Stimulated activated CD8-positive, alpha-beta memory T cell treated with anti-CD3 and anti-CD28 coated beads, Interleukin-12 subunit alpha, Interleukin-12 subunit beta, amount 100 ng/mL, for 1 hour (primary cell): ENCODE data around the gene CCNI.
"Not testable (repeated sequence)": the region's sequence is repeated elsewhere in the genome, so short reads cannot be mapped to it uniquely, and the experiment has no call there.

ENCODE experiments used
- DNase-seq: peaks from one replicate; pipeline ENCODE4 v3.0.0-alpha.2; 2020; ENCODE audit warnings: low read depth

Gene CCNI

DNA sequence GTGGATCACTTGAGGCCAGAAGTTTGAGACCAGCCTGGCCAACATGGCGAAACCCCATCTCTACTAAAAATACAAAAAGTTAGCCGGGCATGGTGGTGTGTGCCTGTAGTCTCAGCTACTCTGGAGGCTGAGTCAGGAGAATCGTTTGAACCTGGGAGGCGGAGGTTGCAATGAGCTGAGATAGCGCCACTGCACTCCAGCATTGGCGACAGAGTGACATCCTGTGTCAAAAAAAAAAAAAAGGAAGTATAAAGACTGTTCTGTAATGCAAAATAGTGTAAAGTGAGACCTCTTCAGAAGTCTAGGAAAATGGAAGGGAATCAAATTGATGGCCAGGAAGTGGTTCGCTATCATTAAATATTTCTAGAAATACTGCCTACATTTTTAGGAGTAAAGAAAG, 5.0 kb upstream of the CCNI start:
- not testable (repeated sequence) for DNase-seq

DNA sequence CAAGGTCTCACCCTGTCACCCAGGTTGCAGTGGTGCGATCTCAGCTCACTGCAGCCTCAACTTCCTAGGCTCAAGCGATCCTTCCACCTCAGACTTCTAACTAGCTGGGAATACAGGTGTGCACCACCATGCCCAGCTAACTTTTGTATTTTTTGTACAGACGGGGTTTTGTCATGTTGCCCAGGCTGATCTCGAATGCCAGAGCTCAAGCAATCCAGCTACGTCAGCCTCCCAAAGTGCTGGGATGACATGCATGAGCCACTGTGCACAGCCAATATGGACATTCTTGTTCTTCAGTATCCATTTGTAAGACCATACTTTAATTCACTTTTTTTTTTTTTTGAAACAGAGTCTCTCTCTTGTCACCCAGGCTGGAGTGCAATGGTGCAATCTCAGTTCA, 3.5 kb upstream of the CCNI start:
- no peak for DNase-seq

DNA sequence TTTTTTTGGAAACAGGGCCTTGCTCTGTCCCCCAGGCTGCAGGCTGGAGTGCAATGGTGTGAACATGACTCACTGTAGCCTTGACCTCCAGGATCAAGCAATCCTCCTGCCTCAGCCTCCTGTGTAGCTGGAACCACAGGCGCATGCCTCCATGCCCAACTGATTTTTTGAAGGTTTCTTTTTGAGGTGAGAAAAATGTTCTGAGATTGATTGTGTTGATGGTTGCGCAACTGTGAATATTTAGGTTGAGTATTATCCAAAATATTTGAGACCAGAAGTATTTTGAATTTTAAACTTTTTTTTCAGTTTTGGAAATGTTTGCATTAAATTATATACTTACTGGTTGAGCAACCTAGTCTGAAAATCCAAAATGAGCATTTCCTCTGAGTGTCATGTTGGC, 2.6 kb upstream of the CCNI start:
- DNase-seq = no peak

DNA sequence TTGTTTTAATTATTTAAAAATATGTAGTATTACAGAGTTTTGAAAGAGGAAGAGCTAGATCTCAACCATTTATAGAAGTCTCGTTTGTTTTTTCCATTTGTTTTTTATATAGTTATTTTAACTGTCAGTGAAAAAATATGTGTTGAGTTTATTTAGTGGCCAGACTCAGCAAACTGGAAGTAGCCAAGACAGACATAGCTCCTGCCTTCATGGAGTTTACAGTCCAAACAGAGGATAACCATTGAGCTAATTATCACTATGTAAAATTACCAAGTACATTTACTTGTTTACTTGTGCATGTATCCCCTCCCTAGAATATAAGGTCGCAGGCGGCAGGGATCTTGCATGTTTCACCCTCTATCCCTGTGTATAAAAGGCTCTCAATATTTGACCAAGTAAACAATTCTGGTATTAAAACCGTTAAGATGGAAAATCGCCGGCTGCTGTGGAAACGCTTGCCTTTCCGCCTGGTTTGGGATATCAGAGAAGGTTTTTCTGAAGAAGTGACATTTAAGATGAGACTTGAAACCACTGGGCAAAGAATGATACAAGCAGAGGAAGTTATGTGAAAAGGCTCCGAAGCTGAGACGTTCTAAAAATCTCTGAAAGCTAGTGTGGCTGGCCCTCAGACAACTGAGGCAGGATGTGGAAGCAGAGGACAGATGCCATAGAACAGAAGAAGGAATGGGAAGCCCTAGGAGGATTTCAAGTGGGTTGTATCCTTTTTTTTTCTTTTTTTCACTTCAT, 1.3 kb upstream of the CCNI start:
- no peak for DNase-seq

DNA sequence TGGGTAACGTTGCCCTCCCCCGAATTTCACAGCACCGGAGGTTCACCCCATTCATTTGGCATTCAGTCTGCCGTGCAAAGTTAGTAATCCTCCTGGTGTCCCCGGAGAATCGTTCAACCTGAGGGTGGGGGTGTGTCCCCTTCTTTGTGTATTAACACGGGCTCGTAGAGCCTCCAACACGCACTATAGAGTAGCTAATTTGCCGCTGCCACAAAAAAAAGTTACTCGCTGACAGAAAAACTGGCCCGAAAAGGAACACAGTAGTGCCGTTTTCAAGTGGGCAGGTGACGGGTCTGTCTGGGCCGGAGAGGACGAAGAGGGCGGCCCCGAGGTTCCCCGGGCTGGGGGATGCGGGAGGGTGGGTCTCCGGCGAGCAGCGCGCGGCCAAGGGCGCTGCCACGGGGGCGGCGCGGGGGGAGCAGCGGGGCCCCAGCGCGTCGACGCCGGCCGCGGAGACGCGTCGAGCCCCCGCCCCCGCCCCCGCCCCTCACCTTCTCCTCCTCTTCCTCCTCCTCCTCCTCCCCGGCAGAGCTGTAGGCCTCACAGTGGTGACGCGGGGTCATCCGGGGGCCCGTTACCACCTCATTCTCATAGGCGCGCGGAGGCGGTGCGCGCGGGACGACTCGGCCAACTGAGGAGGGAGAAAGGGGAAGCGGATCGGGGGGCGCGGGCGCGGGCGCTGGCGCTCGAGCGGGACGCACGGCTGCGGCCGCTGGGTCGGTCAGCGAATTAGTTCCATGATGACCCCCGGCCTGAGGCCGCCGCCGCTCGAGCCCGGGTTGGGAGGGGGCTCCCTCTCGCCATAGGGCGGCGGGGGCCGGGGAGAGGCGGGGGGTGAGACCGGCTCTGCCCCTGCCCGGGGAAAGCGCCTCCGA, 571 bp downstream of the CCNI start:
- DNase-seq = peak; percentile 65

DNA sequence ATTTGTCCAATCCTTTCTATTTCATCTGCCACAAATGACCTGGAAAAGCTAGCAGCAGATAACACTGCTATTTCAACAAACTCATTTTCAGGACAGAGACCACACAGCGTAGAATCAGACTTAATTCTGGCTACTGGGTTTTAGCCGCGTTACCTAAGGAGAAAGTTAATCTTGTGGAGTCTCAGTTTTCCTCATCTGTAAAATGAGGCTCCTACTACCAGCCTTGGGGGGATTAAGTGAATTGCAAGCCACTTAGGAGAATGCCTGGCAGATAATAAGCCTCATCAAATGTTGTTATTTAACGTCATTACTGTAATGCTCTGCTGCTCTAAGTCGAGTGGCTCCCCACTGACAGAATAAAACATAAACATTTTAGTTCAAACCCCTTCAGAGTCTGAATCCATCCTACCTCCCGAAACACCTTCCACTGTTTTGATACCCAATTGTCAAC, 1.4 kb downstream of the CCNI start:
- no peak for DNase-seq

DNA sequence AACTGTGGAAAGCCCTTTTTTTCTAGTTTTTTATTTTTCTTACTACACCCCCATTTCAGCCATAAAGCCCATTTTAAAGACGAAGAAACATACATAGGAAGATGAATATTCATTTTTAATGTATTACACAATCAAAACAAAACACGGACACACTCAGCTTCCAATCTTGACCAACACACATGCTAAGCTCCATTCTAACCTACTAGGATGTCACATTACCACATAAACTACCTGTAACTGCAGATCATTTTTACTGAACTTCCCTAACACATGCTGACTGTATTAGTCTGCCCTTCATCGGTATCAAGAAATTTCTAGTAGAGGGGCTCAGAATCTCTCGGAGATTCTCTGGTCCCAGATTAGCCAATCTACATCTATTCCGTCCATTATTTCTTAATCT, 1.8 kb downstream of the CCNI start:
- no peak for DNase-seq

DNA sequence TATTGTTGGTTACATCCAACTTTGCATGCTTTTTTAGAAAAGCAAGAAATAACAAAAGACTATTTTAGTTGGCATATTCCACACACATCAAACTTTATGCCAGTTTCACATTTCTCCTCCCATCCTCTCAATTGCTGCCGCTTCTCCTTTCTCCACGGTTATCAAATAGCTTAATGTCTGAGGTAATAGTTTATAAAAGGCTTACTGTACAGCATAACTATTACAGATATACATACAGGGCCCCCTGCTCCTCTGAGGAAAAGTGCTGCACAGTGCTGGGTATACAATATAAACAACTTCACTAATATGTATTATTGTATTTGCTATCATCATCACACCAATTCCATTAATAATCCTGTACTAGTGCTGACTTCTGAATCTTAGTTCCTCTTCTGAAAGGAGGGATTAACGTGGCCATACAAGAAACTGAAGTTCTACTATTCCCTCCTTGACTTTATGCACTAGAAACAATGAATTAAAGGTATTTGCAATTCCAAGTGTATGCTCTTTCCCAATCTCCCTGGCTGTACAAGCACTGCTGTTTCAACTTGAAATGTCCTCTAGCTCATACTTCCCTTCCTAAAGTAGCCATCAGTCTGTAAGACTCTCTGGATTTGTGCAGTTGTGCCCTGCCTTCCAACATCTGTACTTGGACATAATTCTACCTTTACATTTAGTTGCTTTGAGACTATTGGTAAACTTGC, 2.5 kb downstream of the CCNI start:
- DNase-seq = no peak

DNA sequence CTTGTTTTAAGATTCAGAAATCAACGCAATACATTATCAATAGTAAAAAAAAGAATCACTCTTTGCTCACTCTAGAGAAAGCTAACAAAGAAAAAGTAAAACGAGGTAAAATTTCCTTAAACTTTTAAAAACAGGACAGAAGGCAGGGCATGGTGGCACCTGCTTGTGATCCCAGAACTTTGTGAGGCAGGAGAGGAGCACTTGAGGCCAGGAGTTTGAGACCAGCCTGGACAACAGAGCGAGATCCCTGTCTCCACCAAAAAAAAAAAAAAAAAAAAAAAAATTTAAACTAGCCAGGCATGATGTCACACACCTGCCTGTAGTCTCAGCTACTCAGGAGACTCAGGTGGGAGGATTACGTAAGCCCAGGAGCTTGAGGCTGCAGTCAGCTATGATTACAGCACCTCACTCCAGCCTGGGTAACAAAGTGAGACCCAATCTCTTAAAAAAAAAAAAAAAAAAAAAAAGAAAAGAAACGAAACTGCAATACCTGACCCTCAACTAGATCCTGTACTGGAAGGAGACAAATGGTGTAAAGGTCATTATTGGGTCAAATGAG, 3.5 kb downstream of the CCNI start:
- no peak for DNase-seq

DNA sequence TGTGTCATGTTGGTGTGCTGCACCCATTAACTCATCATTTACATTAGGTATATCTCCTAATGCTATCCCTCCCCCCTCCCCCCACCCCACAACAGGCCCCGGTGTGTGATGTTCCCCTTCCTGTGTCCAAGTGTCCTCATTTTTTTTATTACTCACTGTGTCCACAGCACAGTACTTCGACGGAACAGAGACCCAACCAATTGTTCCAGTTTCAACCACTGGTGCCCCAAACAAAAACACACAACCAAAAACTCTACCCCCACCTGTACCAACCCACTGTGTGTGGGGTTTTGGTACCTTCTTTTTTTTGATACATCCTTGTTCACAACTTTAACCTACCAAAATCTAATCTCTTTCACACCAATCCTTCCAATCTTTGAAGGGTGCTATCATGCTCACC, 6.3 kb downstream of the CCNI start:
- not testable (repeated sequence) for DNase-seq

DNA sequence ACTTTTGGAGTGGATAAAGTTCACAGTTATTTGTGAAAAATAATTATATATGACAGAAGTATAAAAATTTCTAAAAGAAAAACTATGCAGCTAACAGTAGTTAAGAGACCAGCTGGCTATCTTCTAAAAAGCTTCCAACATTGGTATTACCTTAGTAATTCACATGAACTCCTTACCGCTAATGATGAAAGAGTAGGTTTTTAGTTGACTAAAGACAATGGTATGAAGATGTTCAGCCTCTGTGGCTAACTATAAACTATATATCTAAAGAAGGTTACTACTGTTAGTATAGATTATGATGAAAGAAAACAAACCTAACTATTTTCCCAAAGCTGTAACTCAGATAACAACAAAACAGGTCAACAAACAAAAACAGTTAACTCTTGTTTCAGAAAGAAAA, 10.4 kb downstream of the CCNI start:
- DNase-seq = no peak

DNA sequence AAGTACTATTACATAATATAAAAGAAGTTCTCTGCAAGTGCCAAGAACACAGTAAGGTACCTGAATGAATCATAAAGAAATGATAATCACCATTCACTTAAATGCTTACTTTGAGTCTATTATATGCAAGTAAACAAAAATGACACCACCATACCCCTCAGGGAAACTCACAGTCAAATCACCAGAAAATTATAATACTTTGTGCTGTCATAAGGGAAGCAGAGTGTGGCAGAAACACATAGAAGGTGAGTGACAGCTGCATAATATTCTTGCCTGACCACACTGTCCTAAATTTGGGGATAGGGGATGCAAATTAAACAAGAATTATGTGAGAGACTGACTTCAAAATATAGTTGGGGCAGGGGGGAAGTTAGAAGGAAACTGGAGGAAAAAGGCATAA, 12.9 kb downstream of the CCNI start:
- no peak for DNase-seq

DNA sequence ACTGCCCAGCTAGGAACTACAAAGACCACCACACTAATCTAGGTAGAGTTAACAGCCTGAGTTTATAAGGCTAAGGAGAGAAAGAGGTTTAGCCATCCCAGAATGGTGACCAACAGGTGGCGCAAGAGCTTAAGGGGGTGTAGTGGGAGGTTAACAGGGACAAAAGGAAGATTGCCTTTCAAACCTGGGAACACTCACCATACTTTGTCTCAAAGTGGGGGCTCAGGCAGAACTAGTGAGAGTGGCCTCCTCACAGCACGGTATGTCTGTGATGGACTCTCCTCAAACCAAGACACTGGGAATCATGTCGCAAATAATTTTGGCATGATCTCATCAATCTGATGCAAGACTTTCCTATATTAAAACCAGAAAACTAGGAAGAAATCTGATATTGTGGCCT, 23.4 kb downstream of the CCNI start:
- peak; percentile 45 for DNase-seq

DNA sequence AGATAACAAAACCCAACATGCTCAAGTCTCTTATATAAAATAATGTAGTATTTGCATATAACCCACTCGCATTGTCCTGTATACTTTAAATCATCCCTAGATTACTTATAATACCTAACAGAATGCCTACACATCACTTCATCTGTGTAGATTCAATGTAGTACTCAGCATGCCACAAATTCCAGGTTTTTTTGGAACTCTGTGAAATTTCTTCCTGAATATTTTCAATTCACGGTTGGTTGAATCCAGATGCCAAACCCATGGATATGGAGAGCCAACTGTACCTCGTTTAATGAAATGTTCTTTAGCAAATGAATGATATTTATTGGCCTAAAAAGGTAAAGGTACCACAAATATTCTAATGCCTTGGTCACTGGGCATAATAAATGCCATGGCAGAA, 24.8 kb downstream of the CCNI start:
- DNase-seq = no peak

DNA sequence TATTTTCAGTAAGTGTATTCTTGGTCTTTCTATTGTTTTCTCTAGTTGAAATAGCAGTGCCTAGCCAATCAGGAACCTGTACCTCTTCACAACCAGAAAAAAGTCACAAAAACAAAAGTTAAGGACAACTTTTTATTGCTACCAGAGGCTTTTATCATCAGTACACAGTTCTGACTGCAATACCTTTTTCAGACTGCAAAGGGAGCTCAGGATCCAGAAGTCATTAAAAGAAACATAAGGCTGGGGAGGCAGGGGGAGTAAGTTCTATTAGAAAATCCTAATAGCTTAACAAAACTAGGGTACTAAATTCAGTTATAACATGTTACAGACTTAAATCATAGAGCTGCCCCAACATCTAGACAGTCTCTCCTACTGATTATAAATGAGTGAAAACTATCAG, 28.8 kb downstream of the CCNI start:
- no peak for DNase-seq

DNA sequence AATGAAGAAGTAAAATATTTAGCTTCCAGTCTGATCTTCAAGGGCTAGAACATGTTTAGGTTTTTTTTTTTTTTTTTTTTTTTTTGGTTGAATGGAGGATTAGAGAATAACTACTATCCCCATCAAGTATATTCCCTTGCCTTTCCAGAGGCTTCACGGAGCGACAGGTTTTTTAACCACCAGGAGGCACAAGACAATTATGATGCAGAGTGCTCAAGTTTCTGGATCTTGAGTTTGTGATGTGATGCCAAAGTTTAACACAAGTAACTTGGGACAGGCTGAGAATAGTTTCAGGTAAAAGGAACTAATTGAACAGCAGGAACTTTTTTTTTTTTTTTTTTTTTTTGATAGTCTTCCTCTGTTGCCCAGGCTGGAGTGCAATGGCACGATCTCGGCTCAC, 30.3 kb downstream of the CCNI start:
- DNase-seq = no peak

DNA sequence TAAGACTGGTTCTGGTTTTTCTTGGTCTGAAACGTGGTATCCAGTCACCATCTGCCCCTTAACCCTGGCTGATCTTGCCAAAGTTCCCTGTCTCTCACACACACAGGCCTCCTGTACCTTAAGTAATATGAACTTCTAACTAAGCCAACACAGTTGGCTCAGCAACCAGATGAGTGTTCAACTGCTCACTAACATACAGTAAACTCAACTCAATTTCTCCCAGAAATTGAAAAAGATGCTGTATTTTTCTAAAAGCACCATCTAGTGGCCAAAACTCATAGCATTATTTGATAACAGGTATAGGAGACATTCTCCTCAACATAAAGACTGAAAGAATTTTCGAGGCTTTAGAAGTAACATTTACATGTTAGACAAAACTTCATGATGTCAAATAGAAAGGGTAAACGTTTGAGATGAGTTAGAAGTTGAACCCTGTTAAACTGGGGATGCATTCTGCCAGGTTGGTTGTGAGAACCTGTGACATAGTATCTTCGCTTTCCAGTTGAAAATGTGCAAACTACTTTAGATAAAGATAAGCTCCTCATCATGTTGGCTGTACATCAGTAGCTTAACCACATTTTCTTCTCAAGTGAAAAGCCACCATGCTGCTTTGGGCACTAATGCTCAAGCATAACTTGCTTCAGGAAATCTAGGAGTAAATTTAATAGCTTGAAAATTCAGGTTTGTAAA, 31.2 kb downstream of the CCNI start:
- DNase-seq = no peak

DNA sequence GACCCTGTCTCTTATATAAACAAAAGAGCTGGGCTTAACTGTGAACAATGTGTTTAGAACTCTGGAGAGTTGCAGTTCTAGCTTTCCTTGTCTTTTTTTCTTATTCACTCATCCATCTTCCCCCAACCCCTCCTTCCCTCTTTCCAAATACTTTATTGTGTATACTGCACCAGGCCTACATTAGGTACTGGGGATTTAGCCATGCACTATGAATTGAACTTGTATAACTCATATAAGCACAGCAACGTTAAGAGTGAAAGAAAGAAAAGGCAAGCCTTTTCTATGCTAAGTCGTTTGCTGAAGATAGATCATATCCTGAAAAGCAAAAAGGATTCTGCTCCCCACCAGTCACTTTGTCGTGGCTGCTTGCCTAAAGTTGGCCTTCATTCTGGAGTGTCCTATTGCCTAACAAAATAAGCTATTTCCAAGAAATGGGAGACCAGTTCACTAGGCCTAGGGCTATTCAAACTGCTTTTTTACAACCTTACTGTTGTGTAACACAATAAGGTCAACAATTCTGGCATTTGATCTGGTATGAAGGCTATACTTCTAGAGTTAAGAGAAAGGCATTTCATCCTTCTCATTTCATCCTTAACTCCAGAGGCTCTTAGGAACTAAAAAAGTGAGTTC, 32.2 kb downstream of the CCNI start:
- no peak for DNase-seq

DNA sequence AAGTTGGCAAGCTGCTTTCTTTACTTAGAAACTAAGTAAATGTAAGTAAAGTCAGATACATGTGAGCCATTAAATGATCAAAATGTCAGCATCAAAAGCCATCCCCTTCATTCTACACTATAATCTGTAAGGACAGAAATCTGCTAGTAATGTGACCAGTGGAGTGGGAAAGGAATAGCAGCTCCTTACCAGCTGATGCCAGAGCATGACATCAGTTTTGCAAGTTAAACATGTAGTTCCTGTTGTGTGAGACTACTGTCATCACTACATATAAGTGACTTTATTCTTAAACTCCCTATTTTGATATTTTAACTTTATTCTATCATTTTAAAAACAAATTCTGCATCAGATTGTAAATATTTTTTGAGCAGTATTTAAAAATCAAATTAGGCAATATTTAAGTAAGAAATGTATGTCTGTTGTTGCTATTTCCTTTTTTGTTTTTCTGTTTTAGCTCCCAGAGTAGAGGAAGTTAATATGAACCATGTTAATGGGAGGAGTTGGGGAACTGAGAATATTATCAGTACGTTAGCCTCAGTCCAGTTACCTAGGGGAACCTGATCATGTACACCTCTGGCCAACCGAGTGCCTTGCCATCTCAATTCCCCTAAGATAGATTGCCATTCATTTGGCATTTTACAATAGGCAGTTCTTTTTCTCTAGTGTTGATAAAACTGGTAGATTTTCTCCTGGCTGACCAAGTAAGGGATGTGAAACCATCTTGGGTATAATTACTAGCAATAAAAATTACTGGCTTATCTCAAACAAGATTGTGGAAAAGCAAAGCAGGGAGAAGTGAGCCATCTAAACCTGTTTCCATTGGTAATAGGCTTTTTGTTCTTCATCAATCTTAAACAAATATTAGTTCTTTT, 34.7 kb downstream of the CCNI start:
- no peak for DNase-seq

DNA sequence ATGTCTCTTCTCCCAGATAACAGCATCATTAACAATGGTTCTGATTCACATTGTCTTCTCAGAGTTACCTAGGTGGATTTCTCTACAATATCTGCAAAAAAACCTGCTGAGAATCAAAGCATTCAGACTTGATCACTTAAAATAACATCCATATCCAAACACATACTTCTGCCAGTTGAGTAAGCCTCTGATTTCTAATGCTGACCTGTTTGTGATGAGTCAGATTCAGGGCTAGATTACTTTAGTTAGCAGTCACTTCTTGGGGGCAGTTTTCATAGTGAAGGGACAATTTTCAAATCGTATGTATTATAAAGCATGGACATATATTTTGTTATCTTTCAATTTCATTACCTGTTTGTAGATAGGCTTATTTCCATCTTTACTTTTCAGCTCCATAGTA, 35.5 kb downstream of the CCNI start:
- DNase-seq = no peak
